HepG2 (cell line): ENCODE data around the gene MAN1C1. TPM values are rescaled to one million over a fixed set of nuclear protein-coding genes. Genes with fewer than 3 reads are reported as not detected.
"Not testable (repeated sequence)": the region's sequence is repeated elsewhere in the genome, so short reads cannot be mapped to it uniquely, and the experiment has no call there.

Experiments used
- ATAC-seq: fragments of 200-7000 bp; cut with Tn5 transposase; 3 replicates; pipeline ENCODE4 v1.9.1; 2020; ENCODE audit warnings: mild to moderate bottlenecking, moderate library complexity
- BruUV-seq: library from RNA; stranded (reverse); fragments of 400-500 nt; replicated peaks from 2 replicates; lab custom pipeline; 2021; lab: Mats Ljungman, UMichigan
- CTCF ChIA-PET: fragments of 300-600 bp; formaldehyde crosslinking; extraction: SDS; loops from one replicate; lab custom pipeline; 2021; ENCODE audit warnings: low total read pairs, inconsistent platforms, low intra/inter-chr PET ratio; lab: Yijun Ruan, JAX
- POLR2A ChIA-PET: fragments of 350-600 bp; sonication (Branson Sonifier 250); formaldehyde crosslinking; loops from one replicate; lab custom pipeline; 2020; ENCODE audit warnings: antibody characterized with exemption, inconsistent platforms; lab: Yijun Ruan, JAX
- DNase-seq: peaks from one replicate; pipeline ENCODE4 v3.0.0-alpha.2; 2015; ENCODE audit warnings: low spot score
- FAIRE-seq: peaks from 3 replicates; lab custom pipeline; 2011; peaks lifted over from hg19 to GRCh38; lab: Jason Lieb, UNC
- H2AFZ ChIP-seq: one replicate; pipeline ENCODE4 v1.6.1; 2011; ENCODE audit warnings: low read length, inconsistent platforms
- H3K27ac ChIP-seq: fragments of 300-600 bp; 3 replicates; pipeline ENCODE4 v1.8.0; 2011; ENCODE audit warnings: mixed run types, mild to moderate bottlenecking, mixed read lengths, low read length, inconsistent platforms; ENCODE audit not compliant: insufficient read depth; ENCODE audit errors: extremely low read length
- H3K27me3 ChIP-seq, 2 experiments: fragments of 200-600 bp in 1 of 2; 2 replicates in 1 of 2; 3 replicates in 1 of 2; pipeline versions ENCODE4 v1.6.0 to v1.8.0; 2011; ENCODE audit warnings: low read length in 2 of 2, mild to moderate bottlenecking in 2 of 2, moderate library complexity in 2 of 2, inconsistent platforms in 1 of 2; ENCODE audit not compliant: insufficient read depth in 2 of 2, control insufficient read depth in 1 of 2
- H3K36me3 ChIP-seq, 2 experiments: fragments of 200-600 bp in 1 of 2; replicated peaks in 1 of 2; 2 replicates in 1 of 2; 3 replicates in 1 of 2; pipeline versions ENCODE4 v1.5.1 to v1.8.0; 2011; ENCODE audit warnings: low read length in 2 of 2, inconsistent platforms in 1 of 2; ENCODE audit not compliant: insufficient read depth in 2 of 2, control insufficient read depth in 1 of 2
- H3K4me1 ChIP-seq: 2 replicates; pipeline ENCODE4 v1.5.1; 2012; ENCODE audit warnings: low read length, inconsistent platforms; ENCODE audit not compliant: insufficient read depth
- H3K4me2 ChIP-seq: 2 replicates; pipeline ENCODE4 v1.6.0; 2011; ENCODE audit warnings: low read depth, low read length, inconsistent platforms
- H3K4me3 ChIP-seq, 3 experiments: fragments of 200-600 bp in 1 of 3; sonication (generic), shearing (Covaris generic) in 1 of 3; replicated peaks in 1 of 3; 2 replicates each; pipeline ENCODE4 v1.5.1; 2011 to 2016; ENCODE audit warnings: low read length in 3 of 3, inconsistent platforms in 2 of 3, low read depth in 2 of 3, mild to moderate bottlenecking in 2 of 3, control low read depth in 1 of 3, mixed read lengths in 1 of 3; ENCODE audit not compliant: insufficient read depth in 1 of 3
- H3K79me2 ChIP-seq: one replicate; pipeline ENCODE4 v1.6.1; 2011; ENCODE audit warnings: low read length, inconsistent platforms; ENCODE audit not compliant: insufficient read depth
- H3K9ac ChIP-seq: 2 replicates; pipeline ENCODE4 v1.6.0; 2011; ENCODE audit warnings: mild to moderate bottlenecking, low read depth, low read length, inconsistent platforms; ENCODE audit not compliant: insufficient read depth
- H3K9me3 ChIP-seq: 2 replicates; pipeline ENCODE4 v1.5.1; 2012; ENCODE audit warnings: mild to moderate bottlenecking, low read length
- H4K20me1 ChIP-seq: 2 replicates; pipeline ENCODE4 v1.6.0; 2011; ENCODE audit warnings: inconsistent platforms, mild to moderate bottlenecking, low read length, moderate library complexity; ENCODE audit not compliant: insufficient read depth
- CEBPB ChIP-seq: IDR thresholded peaks from 2 replicates; pipeline ENCODE4 v1.6.1; 2011; ENCODE audit warnings: low read depth, low read length, improper control_type of control experiment, borderline replicate concordance
- CEBPG ChIP-seq: IDR thresholded peaks from 2 replicates; pipeline ENCODE4 v1.6.1; 2016
- DNMT3B ChIP-seq: conservative IDR thresholded peaks from 2 replicates; pipeline ENCODE4 v1.6.1; 2016; ENCODE audit warnings: missing biosample characterization, control low read depth
- RARG ChIP-seq: sonication (generic); formaldehyde crosslinking; IDR thresholded peaks from 2 replicates; pipeline ENCODE4 v1.4.0; 2020; ENCODE audit warnings: low read depth, mild to moderate bottlenecking, missing genetic modification reagents
- ZBTB20 ChIP-seq: sonication (generic); formaldehyde crosslinking; IDR thresholded peaks from 2 replicates; pipeline ENCODE4 v1.8.1; 2023; ENCODE audit warnings: missing genetic modification reagents, low read depth, mild to moderate bottlenecking, borderline replicate concordance
- ZNF335 ChIP-seq: sonication (generic); formaldehyde crosslinking; IDR thresholded peaks from 2 replicates; pipeline ENCODE4 v1.4.0; 2020; ENCODE audit warnings: missing genetic modification reagents
- ZNF343 ChIP-seq: sonication (generic); formaldehyde crosslinking; IDR thresholded peaks from 2 replicates; pipeline ENCODE4 v1.4.0; 2020; ENCODE audit warnings: mild to moderate bottlenecking, missing genetic modification reagents
- ZNF770 ChIP-seq: sonication (generic); formaldehyde crosslinking; IDR thresholded peaks from 2 replicates; pipeline ENCODE4 v1.5.0; 2020; ENCODE audit warnings: mild to moderate bottlenecking, missing genetic modification reagents
- ZNF878 ChIP-seq: sonication (generic); formaldehyde crosslinking; IDR thresholded peaks from 2 replicates; pipeline ENCODE4 v1.8.1; 2023; ENCODE audit warnings: mild to moderate bottlenecking, missing genetic modification reagents, moderate library complexity
- WGBS: methylation state at CpG from one replicate; pipeline ENCODE4 v1.1.6; 2017; ENCODE audit warnings: low lambda C conversion rate; 5-methylcytosine and 5-hydroxymethylcytosine counted together
- in situ Hi-C: cut with HindIII; loops from 2 replicates; pipeline ENCODE4 v1.10.0; 2017; ENCODE audit warnings: low pct_unique_long_range_greater_than_20kb; ENCODE audit not compliant: extremely low pct_ligation_motif_present
- intact Hi-C: fragments of 100-400 bp; cut with micrococcal nuclease; formaldehyde crosslinking; loops from one replicate; pipeline ENCODE4 v1.10.0; 2022; ENCODE audit not compliant: unreplicated experiment
- polyA plus RNA-seq, 8 experiments: library from polyadenylated mRNA; depleted of rRNA in 3 of 8; stranded (reverse) in 7 of 8; unstranded in 1 of 8; fragments of >200 nt; fragmentation: Illumina TruSeq in 4 of 8; extraction: Trizol in 4 of 8; gene quantifications; 2 replicates each; pipeline versions ENCODE4 v1.2.1 to v1.2.3, GENCODE V29; 2011 to 2016; ENCODE audit warnings: low read depth in 4 of 8, missing spikeins in 1 of 8, mixed read lengths in 1 of 8; ENCODE audit not compliant: insufficient read depth in 1 of 8
- total RNA-seq, 5 experiments: library from RNA; depleted of rRNA; stranded (reverse); fragments of >200 nt; fragmentation: Illumina TruSeq; extraction: Trizol; gene quantifications; 2 replicates each; pipeline ENCODE4 v1.2.3, GENCODE V29; 2016; ENCODE audit warnings: low read depth in 1 of 5

Gene MAN1C1
- total and polyA plus RNA-seq, 2 of the 13 experiments (the other 11 are each of a cell fraction or from before 2014, with no cell fraction given) = 0.18 to 0.49 TPM

GRCh38 chr1:25594971-25595370 lies 21.6 kb upstream of the MAN1C1 start:
- H3K36me3 ChIP-seq = no peaks in the 10 kb centered on the region
- H4K20me1 ChIP-seq = no peaks in the 10 kb centered on the region
- H3K79me2 ChIP-seq = no peaks in the 10 kb centered on the region
- peaks cover 7% of the 10 kb centered on the region; the same call in 1 of the 2 replicates for H3K9me3 ChIP-seq
- H3K27ac ChIP-seq = no peak overlapping the region
- ChIA-PET POLR2A (no interaction called here), CTCF (no interaction called here)
- H3K4me3 ChIP-seq = no peak overlapping the region
- in situ Hi-C loops (no loop called here), intact Hi-C loops (no loop called here)
- BruUV-seq = no TSS peak
- no peak overlapping the region for H3K4me2 ChIP-seq
- no peaks in the 10 kb centered on the region for H3K4me1 ChIP-seq
- H3K27me3 ChIP-seq = peaks cover 0 to 2% of the 10 kb centered on the region in 2 experiments; a peak in 3 of 5 replicates
- H2AFZ ChIP-seq = no peak overlapping the region
- WGBS = 2% methylated on average over 2 of the region's 2 CpGs
- H3K9ac ChIP-seq = no peak overlapping the region
- FAIRE-seq = no peak
- no peak for DNase-seq
- TF ChIP-seq CEBPB = no peak
- no peak for TF ChIP-seq RARG (CRISPR knock-in tag)
- no peak for TF ChIP-seq ZBTB20
- no peak for TF ChIP-seq ZNF343
- no peak for TF ChIP-seq DNMT3B (CRISPR knock-in tag)
- no peak for TF ChIP-seq ZNF878
- no peak for TF ChIP-seq ZNF335 (CRISPR knock-in tag)
- no peak for ATAC-seq

- in situ Hi-C loops, H3K79me2 ChIP-seq, CTCF ChIA-PET, H3K9me3 ChIP-seq, H4K20me1 ChIP-seq, BruUV-seq, intact Hi-C loops, H3K27ac ChIP-seq, H3K9ac ChIP-seq, H2AFZ ChIP-seq, H3K4me3 ChIP-seq, H3K27me3 ChIP-seq, H3K36me3 ChIP-seq, H3K4me2 ChIP-seq, FAIRE-seq, ATAC-seq: not testable (repeated sequence)
- POLR2A ChIA-PET = interaction anchor here (0.7 kb wide), 1 partner anchor 53 kb away, joined by 3 read pairs; the partner anchor contains the start of gene LDLRAP1
- WGBS = 52% methylated on average over 5 of the region's 5 CpGs
- peaks cover 15% of the 10 kb centered on the region for H3K4me1 ChIP-seq
- TF ChIP-seq CEBPG (CRISPR knock-in tag) = peak; percentile 90
- TF ChIP-seq CEBPB = peak; percentile 58
- TF ChIP-seq ZNF770 (CRISPR knock-in tag) = peak; percentile 42
- TF ChIP-seq, all 625 proteins: peak for 3; not testable (repeated sequence) for 622
- not testable (repeated sequence) for DNase-seq
Measured at GRCh38 chr1:25596641-25597040, 19.9 kb upstream of the MAN1C1 start.
